ENCODE measurements around the gene NEU4. TPM values are rescaled to one million over a fixed set of nuclear protein-coding genes. Genes with fewer than 3 reads are reported as not detected.
"Not testable (repeated sequence)": the region's sequence is repeated elsewhere in the genome, so short reads cannot be mapped to it uniquely, and the experiment has no call there.

Gene NEU4
- polyA plus RNA-seq, 5 donors, result 0.07 to 0.49 (median 0.21) TPM

DNA sequence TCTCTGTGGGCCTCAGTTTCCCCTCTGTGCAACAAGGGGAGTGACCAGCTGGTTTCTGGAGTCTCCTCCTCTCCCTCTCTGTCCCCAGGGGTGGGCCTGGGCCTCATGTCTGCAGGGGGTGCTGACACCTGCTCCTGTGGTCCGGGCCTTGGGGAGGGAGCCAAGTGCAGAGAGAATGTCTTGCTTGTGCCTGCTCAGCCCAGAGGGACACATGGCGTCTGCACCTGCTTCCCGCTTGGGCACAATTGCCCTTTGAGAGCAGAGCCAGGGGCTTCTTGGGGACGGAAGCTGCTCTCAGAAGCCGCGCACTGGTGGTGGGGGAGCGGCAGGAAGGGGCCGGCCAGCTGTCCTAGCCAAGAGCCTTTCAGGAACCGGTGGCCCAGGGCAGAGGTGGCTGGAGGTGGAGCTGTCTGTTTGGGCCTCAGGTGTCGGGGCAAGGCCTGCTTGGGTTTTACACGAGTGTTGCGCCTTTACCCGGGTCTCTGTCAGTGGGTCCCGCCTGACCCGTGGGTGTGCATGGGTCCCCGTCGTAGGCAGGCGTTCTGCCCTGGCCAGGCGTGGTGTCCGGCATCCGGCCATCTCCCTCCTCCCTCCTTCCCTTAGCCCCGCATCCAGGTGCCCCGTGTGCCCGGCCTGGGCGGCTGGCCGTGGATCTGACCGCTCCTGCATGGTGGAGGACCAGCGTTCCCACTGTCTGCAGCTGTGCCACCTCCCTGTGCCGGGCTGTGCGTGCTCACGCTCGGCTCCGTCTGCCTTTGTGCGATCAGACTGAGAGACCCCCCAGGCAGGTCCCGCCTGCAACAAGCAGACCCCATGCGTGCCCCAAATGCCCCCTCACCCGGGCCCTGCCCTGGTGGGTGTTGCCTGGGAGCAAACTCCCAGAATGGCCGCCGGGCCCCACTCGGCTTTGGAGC, 4.0 kb downstream of the NEU4 start:
- DNase-seq, result no peak

DNA sequence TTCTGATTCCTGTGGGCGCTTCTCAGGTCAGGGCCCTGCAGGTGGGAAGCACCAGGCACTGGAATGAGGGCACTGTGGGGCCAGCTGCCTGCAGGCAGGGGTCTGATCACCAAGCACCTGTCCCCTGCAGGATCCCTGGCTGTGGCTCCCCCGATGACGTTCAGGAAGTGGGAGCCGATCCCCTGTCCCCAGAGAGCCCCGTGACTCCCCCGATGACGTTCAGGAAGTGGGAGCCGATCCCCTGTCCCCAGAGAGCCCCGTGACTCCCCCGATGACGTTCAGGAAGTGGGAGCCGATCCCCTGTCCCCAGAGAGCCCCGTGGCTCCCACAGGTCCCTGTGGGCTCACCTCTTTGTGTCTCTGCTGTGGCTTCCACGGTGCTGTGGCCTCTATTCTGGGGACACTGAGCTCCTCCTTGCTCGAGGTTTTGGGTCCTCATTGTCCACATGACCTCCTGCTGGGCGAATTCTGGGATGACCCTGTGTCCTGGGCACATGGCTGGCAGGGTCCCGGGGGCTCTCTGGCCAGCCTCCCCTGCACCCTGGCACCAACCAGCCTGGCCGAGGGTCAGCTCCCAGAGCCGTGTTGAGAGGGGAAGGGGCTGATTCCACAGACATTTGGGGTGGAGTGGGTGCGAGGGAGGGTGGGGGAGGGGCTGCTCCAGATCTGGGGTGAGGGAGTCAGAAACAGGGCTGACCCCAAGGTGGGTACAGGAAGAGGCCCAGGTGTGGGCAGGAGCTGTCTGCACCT, 4.8 kb downstream of the NEU4 start:
- no peak for DNase-seq

DNA sequence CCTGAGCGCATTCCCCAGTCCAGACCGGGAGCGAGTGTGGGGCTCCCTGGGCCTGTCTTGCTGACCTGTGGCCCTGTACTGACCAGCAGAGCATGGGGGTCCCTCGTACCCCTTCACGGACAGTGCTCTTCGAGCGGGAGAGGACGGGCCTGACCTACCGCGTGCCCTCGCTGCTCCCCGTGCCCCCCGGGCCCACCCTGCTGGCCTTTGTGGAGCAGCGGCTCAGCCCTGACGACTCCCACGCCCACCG, 5.3 kb downstream of the NEU4 start:
- DNase-seq, result no peak

DNA sequence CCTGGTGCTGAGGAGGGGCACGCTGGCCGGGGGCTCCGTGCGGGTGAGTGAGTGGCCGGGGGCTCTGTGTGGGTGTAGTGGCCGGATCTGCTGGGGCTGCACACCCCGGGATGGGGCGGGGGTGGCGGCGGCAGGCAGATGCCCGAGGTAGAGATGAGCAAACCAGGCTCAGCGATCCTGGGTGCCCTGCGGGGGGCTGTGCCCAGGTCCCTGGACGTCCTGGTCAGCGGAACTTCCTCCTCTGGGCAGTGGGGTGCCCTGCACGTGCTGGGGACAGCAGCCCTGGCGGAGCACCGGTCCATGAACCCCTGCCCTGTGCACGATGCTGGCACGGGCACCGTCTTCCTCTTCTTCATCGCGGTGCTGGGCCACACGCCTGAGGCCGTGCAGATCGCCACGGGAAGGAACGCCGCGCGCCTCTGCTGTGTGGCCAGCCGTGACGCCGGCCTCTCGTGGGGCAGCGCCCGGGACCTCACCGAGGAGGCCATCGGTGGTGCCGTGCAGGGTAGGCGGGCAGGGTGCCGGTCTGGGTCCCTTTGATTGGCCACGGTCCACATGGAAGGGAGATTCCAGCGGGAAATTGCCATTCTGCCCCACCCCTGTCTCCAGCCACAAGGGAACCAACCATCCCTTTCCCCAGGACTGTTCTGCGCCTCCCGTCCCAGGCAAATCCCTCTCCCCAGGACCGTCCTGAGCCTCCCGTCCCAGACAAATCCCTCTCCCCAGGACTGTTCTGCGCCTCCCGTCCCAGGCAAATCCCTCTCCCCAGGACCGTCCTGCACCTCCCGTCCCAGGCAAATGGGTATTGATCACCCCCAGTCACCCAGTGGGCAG, 5.9 kb downstream of the NEU4 start:
- no peak for DNase-seq

DNA sequence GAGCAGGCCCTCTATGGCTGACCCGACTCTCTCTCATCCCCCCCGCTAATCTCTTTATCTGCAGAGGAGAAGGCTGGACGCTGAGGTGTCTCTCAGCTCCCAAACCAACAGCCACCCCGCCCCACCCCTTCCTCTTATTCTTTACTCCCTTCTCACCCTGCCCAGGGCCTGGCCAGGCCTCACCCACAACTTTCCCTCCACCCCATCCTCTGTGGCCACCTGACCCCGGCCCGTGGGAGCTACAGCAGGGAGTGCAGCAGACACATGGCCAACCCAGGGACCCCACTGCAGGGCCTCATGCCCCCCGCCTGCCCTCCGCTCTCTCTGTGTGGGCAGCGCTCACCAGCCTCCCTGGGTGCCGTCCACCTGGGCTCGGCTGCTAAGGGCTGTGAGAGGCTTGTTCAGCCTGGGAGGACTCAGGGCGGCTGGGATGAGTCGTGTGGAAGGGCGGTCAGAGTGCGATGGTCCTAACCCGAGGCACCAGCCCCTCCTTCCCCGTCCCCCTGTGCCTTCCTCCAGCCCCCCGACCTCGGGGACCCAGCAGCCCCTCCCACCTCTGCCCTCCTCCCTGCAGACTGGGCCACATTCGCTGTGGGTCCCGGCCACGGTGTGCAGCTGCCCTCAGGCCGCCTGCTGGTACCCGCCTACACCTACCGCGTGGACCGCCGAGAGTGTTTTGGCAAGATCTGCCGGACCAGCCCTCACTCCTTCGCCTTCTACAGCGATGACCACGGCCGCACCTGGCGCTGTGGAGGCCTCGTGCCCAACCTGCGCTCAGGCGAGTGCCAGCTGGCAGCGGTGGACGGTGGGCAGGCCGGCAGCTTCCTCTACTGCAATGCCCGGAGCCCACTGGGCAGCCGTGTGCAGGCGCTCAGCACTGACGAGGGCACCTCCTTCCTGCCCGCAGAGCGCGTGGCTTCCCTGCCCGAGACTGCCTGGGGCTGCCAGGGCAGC, 6.8 kb downstream of the NEU4 start:
- DNase-seq, result no peak

DNA sequence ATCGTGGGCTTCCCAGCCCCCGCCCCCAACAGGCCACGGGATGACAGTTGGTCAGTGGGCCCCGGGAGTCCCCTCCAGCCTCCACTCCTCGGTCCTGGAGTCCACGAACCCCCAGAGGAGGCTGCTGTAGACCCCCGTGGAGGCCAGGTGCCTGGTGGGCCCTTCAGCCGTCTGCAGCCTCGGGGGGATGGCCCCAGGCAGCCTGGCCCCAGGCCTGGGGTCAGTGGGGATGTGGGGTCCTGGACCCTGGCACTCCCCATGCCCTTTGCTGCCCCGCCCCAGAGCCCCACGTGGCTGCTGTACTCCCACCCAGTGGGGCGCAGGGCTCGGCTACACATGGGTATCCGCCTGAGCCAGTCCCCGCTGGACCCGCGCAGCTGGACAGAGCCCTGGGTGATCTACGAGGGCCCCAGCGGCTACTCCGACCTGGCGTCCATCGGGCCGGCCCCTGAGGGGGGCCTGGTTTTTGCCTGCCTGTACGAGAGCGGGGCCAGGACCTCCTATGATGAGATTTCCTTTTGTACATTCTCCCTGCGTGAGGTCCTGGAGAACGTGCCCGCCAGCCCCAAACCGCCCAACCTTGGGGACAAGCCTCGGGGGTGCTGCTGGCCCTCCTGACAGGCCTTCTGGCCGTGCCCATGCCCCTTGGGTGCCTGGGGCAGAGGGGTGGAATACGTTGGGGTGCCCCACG, 7.6 kb downstream of the NEU4 start:
- DNase-seq, result no peak

DNA sequence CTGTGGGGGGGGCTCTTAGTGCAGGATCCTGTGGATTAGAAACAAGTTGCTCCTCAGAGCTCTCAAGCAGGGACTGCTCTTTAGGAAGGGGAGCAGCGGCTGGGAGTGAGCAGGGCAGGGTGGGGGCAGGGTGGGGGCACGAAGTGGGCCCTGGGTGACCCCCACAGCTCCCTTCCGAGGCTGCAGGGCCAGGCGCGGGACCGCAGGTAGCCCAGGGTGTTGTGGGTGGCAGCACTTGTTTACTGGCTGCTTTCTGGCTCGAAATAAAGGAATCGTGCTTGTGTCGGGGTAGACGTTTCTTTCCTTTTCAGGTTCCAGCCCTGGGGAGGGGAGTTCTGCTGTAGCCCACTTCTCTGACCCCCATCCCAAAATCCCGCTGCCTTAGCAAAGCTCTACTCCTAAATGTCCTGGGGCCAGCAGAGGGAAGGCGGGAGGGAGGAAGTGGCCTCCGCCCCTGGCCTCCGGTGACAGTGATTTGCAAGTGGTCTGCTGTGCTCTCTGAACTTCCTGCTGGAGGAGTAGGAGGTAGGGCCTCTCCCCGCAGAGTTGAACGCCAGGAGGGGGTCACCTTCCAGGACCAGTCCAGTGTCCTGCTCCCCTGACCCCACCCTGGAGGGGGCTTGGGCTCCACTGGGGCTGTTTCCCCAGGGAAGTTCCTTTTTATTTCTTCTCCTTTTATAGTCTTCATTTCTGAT, 8.3 kb downstream of the NEU4 start:
- no peak for DNase-seq

DNA sequence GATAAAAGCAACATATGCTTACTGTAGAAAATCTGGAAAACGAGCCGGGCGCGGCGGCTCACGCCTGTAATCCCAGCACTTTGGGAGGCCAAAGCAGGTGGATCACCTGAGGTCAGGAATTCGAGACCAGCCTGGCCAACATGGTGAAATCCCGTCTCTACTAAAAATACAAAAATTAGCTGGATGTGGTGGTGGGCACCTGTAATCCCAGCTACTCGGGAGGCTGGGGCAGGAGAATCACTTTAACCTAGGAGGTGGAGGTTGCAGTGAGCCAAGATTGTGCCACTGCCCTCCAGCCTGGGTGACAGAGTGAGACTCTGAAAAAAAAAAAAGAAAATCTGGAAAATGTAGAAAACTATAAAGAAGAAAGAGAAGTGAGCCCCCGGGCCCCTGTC, 8.8 kb downstream of the NEU4 start:
- not testable (repeated sequence) for DNase-seq

DNA sequence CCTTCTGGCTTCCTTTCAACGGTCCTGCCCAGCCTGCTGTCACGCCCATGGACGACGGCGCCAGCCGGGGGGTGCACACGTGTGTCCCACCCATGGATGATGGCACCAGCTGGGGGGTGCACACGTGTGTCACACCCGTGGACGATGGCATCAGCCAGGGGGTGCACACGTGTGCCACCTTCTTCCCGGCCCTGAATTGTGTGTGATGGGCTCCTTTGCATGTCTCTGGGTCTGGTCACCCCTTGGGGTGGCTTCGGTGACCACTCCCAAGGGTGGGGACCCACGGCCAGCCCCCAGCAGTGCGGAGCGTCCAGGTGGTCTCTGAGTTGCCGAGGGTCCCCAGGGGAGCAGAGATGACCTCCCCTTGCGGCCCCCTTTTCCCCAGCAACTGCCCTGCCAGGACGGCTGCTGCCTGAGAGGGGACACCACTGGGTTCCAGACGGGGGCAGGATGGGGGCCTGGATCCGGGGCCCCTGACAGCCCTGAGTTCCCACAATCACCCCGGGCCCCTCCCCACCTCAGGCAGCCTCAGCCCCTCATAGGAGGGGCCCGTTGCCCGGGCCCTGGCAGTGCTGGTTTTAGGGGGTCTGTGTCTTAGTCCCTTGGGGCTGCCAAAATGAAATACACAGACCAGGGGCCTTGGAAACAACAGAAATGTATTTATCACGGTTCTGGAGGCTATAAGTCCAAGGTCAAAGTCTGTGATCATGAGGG, 9.4 kb downstream of the NEU4 start:
- no peak for DNase-seq

DNA sequence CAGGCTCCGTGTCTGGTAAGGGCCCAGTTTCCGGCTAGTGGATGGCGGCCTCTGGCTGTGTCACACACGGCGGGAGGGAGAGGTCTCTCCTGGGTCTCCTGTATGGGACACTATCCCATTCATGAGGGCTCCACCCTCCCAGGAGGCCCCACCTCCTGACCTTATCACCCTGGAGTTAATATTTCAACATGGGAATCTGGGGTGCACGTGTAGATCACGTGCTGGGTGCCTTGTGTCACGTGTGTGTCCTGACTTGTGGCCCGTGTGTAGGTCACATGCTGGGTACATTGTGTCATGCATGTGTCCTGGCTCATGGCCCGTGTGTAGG, 9.9 kb downstream of the NEU4 start:
- DNase-seq, result no peak

DNA sequence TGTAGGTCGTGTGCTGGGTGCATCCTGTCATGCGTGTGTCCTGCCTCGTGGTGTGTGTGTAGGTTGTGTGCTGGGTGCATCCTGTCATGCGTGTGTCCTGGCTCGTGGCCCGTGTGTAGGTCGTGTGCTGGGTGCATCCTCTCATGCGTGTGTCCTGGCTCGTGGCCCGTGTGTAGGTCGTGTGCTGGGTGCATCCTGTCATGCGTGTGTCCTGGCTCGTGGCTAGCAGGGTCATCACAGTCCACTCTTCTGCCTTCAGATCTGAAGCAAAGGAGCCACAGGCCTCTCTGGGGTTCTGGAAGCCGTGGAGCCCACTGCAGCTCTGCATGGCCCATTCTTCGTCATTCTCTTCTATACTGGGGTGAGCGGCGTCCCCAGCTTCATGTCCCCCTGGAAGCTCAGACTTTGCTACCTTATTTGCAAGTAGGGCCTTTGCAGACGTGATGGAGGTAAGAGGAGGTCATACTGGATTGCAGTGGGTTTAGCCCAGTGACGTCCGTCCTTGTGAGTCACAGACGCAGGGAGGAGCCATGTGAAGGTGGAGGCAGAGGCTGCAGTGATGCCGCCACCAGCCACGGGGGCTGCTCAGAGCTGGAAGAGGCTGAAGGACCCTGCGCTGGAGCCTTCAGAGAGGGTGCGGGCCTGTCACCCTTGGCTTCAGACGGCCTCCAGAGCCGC, 11.1 kb downstream of the NEU4 start:
- not testable (repeated sequence) for DNase-seq

DNA sequence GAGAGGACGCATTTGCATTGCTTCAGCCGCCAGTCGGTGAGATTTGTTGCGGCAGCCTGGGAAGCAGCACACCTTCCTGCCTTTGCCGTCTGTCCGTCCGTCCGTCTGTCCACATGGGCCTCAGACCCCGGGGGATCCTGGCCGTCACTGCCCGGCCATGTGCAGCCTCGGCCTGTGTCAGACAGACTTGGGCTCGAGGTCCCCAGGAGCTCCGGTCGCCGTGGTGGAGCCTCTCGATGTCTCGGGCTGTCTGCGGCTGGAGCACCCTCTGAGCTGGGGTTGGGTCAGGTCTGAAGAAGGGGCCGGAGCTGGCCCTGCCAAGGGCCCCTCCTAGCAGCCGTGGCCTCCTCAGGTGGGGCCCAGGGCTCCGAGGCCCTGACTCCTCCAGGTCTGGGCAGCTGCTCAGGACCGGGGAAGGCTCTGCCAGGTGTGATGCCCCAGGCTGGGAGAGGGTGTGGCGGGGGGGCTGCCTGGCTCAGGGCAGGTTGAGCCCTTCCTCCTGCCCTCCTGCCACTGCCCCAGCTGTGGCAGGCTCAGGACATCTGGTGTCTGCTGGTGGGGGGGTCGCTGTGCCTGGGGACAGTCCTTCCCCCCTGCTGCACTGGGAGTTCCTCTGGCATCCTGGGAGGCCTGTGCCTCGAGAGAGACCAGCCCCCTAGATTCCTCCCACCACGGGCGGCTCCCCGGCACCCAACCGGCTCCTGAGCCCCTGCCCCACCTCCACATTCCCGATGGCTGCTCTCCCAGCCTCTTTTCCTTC, 11.8 kb downstream of the NEU4 start:
- DNase-seq, result no peak

DNA sequence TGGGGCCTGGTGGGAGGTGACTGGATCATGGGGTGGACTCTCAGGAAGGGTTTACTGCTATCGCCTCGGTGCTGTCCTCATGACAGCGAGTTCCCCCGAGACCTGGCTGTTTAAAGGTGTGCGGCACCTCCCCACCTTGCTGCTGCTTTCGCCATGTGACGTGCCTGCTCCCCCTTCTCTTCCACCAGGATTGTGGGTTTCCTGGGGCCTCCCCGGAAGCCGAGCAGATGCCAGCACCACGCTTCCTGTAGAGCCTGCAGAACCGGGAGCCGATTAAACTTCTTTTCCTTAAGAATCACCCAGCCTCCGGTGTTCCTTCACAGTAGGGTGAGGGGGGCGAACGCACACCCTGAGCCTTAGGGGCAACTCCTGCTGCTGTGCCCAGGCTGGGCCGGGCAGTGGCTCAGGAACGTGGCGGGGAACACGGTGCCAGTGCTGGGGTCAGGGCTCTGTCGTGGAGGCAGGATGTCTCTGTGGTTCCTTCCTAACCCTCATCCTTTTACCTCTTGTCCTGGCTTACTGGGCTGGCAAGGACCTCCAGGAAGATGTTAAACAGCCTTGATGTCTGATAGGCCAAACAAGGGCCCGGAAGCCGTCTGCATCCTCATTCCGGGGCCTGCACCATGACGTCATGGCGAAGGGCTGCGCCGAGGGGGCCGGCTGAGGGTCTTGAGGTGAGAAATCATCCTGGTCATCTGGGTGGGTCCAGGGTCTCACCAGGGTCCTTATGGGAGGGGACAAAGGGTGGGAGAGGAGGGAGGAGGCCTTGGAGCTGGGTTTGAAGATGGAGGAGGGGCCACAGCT, 12.7 kb downstream of the NEU4 start:
- no peak for DNase-seq

DNA sequence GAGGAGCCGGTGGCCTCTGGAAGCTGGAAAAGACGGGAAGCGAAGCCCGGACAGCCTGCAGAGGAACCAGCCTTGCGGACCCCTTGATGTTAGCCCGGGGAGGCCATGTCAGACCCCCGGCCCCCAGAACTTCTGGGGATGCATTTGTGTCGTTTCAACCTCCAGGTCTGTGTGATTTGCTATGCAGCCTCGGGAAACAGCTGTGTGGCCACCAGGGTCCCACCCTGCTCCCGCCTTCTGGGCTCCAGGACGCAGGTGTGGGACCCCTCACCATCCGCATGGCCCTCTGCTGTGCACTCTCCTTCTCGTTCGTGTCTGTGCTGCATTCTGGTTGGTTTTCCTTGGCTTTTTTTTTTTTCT, 13.3 kb downstream of the NEU4 start:
- DNase-seq, result no peak

DNA sequence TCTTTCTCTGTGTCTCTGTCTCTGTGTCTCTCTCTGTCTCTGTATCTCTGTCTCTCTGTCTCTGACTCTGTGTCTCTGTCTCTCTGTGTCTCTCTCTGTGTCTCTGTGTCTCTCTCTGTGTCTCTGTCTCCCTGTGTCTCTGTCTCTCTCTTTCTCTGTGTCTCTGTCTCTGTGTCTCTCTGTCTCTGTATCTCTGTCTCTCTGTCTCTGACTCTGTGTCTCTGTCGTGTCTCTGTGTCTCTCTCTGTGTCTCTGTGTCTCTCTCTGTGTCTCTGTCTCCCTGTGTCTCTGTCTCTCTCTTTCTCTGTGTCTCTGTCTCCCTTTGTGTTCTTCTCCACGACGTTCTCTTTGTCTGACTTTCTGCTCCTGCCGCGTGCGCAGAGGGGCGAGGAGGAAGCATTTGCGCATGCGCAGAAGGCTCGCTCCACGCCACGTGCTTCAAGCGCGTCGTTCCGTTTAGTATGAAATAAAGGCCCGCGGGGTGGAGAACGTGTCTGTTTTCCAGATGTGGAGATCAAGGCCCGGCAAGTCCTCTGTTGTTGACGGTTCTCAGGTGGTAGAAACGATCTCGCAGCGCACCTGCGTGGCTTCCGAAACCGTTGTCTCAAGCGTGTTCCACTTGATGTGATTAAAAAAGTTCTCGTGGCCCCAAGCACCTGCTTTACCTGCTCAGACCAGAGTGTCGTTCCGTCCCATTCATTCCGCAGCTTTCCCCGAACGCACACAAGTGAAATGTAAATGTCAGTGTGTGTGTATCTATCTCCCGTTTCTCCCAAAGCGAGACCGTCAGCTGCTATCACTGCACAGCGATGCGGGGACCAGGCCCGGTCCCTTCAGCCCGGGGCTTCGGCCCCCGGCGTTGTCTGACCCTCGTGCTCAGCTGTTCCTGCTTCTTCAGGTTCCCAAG, 14.8 kb downstream of the NEU4 start:
- DNase-seq, result not testable (repeated sequence)

DNA sequence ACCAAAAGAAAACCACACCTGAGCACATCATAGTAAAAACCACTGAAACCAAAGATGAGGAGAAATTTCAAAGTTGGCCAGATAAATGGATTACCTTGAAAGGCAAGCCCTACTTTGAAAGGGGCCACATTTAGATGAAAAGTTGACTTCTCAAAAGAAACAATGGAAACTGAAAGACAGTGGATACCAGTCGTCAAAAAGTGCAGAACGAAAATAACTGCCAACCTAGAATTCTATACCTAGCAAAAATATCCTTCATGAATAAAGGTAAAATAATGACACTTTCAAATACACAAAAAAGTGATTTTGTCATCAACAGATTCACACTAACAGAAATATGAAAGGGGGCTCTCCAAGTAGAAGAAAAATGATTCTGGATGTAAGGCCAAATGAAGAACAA, 18.4 kb downstream of the NEU4 start:
- DNase-seq, result no peak

All from right lung (tissue), 5 donors.